Measurements from ENCODE around the gene DGCR6L.
"Not testable (repeated sequence)": the region's sequence is repeated elsewhere in the genome, so short reads cannot be mapped to it uniquely, and the experiment has no call there.

DNA sequence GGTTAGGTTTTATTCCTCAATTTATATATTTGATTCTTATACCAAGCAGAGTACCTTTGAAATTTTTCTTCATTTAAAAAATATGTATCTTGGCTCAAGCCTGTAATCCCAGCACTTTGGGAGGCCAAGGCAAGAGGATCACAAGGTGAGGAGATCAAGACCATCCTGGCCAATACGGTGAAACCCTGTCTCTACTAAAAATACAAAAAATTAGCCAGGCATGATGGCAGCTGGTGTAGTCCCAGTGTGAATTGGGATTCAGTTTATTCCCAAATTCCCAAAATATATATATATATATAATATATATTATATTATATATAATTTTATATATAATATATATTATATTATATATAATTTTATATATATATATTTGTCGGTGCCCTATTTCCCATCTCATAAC, 18.4 kb upstream of the DGCR6L start:
- TF ChIP-seq POLR2AphosphoS5 (IDR thresholded peaks at IDR 0.05; ENCODE audit: low read depth); GABPA (IDR thresholded peaks at IDR 0.05; ENCODE audit: low read depth); SPI1 (IDR thresholded peaks at IDR 0.05; ENCODE audit: borderline replicate concordance, low read depth): not testable (repeated sequence)
- TF ChIP-seq, protein P1, sequence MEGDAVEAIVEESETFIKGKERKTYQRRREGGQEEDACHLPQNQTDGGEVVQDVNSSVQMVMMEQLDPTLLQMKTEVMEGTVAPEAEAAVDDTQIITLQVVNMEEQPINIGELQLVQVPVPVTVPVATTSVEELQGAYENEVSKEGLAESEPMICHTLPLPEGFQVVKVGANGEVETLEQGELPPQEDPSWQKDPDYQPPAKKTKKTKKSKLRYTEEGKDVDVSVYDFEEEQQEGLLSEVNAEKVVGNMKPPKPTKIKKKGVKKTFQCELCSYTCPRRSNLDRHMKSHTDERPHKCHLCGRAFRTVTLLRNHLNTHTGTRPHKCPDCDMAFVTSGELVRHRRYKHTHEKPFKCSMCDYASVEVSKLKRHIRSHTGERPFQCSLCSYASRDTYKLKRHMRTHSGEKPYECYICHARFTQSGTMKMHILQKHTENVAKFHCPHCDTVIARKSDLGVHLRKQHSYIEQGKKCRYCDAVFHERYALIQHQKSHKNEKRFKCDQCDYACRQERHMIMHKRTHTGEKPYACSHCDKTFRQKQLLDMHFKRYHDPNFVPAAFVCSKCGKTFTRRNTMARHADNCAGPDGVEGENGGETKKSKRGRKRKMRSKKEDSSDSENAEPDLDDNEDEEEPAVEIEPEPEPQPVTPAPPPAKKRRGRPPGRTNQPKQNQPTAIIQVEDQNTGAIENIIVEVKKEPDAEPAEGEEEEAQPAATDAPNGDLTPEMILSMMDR (IDR thresholded peaks at IDR 0.05; ENCODE audit: insufficient read depth, low read length) = not testable (repeated sequence)
- TF ChIP-seq, protein P2, sequence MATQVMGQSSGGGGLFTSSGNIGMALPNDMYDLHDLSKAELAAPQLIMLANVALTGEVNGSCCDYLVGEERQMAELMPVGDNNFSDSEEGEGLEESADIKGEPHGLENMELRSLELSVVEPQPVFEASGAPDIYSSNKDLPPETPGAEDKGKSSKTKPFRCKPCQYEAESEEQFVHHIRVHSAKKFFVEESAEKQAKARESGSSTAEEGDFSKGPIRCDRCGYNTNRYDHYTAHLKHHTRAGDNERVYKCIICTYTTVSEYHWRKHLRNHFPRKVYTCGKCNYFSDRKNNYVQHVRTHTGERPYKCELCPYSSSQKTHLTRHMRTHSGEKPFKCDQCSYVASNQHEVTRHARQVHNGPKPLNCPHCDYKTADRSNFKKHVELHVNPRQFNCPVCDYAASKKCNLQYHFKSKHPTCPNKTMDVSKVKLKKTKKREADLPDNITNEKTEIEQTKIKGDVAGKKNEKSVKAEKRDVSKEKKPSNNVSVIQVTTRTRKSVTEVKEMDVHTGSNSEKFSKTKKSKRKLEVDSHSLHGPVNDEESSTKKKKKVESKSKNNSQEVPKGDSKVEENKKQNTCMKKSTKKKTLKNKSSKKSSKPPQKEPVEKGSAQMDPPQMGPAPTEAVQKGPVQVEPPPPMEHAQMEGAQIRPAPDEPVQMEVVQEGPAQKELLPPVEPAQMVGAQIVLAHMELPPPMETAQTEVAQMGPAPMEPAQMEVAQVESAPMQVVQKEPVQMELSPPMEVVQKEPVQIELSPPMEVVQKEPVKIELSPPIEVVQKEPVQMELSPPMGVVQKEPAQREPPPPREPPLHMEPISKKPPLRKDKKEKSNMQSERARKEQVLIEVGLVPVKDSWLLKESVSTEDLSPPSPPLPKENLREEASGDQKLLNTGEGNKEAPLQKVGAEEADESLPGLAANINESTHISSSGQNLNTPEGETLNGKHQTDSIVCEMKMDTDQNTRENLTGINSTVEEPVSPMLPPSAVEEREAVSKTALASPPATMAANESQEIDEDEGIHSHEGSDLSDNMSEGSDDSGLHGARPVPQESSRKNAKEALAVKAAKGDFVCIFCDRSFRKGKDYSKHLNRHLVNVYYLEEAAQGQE (IDR thresholded peaks at IDR 0.05; ENCODE audit: insufficient replicate concordance, low read depth) = not testable (repeated sequence)

Measured in HL-60 (cell line).